Spleen (tissue), 11 donors: ENCODE measurements around the gene CNDP2. TPM values are rescaled to one million over a fixed set of nuclear protein-coding genes. Genes with fewer than 3 reads are reported as not detected.
A peak's percentile ranks its signal among the peaks of the same experiment; 100 is the strongest.
"Not testable (repeated sequence)": the region's sequence is repeated elsewhere in the genome, so short reads cannot be mapped to it uniquely, and the experiment has no call there.

Source experiments
- DNase-seq: peaks from one replicate; pipeline ENCODE4 v3.0.0-alpha.2; 2020
- H3K27ac ChIP-seq, 8 donors: fragments of 200-600 bp; sonication (generic) in 7 of 8; 1 replicate in 4 of 8; 2 replicates in 4 of 8; pipeline versions ENCODE4 v1.5.0 to v1.8.0; 2016 to 2021; ENCODE audit warnings: inconsistent platforms in 4 of 8, mild to moderate bottlenecking in 4 of 8, moderate library complexity in 1 of 8
- H3K27me3 ChIP-seq, 7 donors: fragments of 200-600 bp; sonication (generic) in 6 of 7; replicated peaks in 1 of 7; 1 replicate in 4 of 7; 2 replicates in 3 of 7; pipeline versions ENCODE4 v1.5.0 to v1.8.0; 2016 to 2021; ENCODE audit warnings: inconsistent platforms in 3 of 7, mild to moderate bottlenecking in 1 of 7
- H3K36me3 ChIP-seq, 6 donors: fragments of 200-600 bp; sonication (generic) in 5 of 6; 1 replicate in 4 of 6; 2 replicates in 2 of 6; pipeline versions ENCODE4 v1.5.0 to v1.8.0; 2016 to 2021; ENCODE audit warnings: inconsistent platforms in 2 of 6
- H3K4me1 ChIP-seq, 6 donors: fragments of 200-600 bp; sonication (generic) in 5 of 6; 1 replicate in 3 of 6; 2 replicates in 3 of 6; pipeline versions ENCODE4 v1.5.0 to v1.8.0; 2016 to 2021; ENCODE audit warnings: inconsistent platforms in 3 of 6
- H3K4me3 ChIP-seq, 8 donors: fragments of 200-600 bp; sonication (generic) in 7 of 8; 1 replicate in 4 of 8; 2 replicates in 4 of 8; pipeline versions ENCODE4 v1.5.0 to v1.8.0; 2016 to 2021; ENCODE audit warnings: inconsistent platforms in 4 of 8, mild to moderate bottlenecking in 4 of 8, moderate library complexity in 2 of 8
- H3K9me3 ChIP-seq, 8 donors: fragments of 200-600 bp; sonication (generic) in 7 of 8; 1 replicate in 4 of 8; 2 replicates in 4 of 8; pipeline versions ENCODE4 v1.5.0 to v1.8.0; 2016 to 2021; ENCODE audit warnings: inconsistent platforms in 4 of 8
- POLR2A ChIP-seq, 3 donors: fragments of 450-650 bp; IDR thresholded peaks; one replicate each; pipeline ENCODE4 v1.5.1; 2017; ENCODE audit warnings: antibody characterized with exemption in 3 of 3, mild to moderate bottlenecking in 1 of 3
- POLR2AphosphoS5 ChIP-seq, 3 donors: sonication (generic); formaldehyde crosslinking; IDR thresholded peaks; one replicate each; pipeline ENCODE4 v1.5.1; 2017; ENCODE audit warnings: antibody characterized with exemption in 3 of 3
- WGBS, 5 donors: extraction: QIAGEN DNeasy Blood & Tissue Kit in 3 of 5; methylation state at CpG; one replicate each; pipeline versions ENCODE4 v1.1.5 to v1.1.7; 2013 to 2018; 5-methylcytosine and 5-hydroxymethylcytosine counted together
- intact Hi-C: fragments of 100-400 bp; cut with DNase I; formaldehyde crosslinking; loops from one replicate; pipeline ENCODE4 v1.15.0; 2023; ENCODE audit warnings: low total_unique reads
- polyA plus RNA-seq, 3 donors: library from polyadenylated mRNA; stranded (reverse); fragments of 200-250 nt; gene quantifications; one replicate each; pipeline ENCODE4 v1.2.1, GENCODE V29; 2013
- total RNA-seq, 7 donors: library from RNA; depleted of rRNA in 3 of 7; stranded (reverse); fragments of >200 nt in 3 of 7; fragmentation: NEBNext Ultra II Directional in 4 of 7; extraction: Animal tissue kit (Norgen Biotek cat#: 25700) in 4 of 7; gene quantifications; one replicate each; pipeline versions ENCODE4 v1.1.0 to v1.2.1, GENCODE V29; 2016 to 2021
- TF ChIP-seq, protein P1 (sequence below), 11 experiments: fragments of 200-600 bp in 7 of 11; fragments of 450-650 bp in 4 of 11; sonication (generic) in 4 of 11; IDR thresholded peaks in 8 of 11; conservative IDR thresholded peaks in 3 of 11; 1 replicate in 7 of 11; 2 replicates in 4 of 11; pipeline versions ENCODE4 v1.4.0 to v1.8.0; 2016 to 2021; ENCODE audit warnings: antibody characterized with exemption in 11 of 11, inconsistent platforms in 4 of 11, mild to moderate bottlenecking in 1 of 11
- donor health status: healthy with polysubstance abuse.
- donor health status: DM: no; HTN: no; CAD: no; lungs with moderate emphysema.
- donor health status: DM: no; HTN: no; CAD: no.
- donor health status: Bipolar disorder and iron deficiency.
- donor health status: healthy.
- donor health status: DM: no; HTN: no; CAD: no.
- donor health status: DM: yes; HTN: yes; CAD: no.

The CNDP2 gene
- total and polyA plus RNA-seq, 10 donors, result 102 to 310 (median 271) TPM

DNA sequence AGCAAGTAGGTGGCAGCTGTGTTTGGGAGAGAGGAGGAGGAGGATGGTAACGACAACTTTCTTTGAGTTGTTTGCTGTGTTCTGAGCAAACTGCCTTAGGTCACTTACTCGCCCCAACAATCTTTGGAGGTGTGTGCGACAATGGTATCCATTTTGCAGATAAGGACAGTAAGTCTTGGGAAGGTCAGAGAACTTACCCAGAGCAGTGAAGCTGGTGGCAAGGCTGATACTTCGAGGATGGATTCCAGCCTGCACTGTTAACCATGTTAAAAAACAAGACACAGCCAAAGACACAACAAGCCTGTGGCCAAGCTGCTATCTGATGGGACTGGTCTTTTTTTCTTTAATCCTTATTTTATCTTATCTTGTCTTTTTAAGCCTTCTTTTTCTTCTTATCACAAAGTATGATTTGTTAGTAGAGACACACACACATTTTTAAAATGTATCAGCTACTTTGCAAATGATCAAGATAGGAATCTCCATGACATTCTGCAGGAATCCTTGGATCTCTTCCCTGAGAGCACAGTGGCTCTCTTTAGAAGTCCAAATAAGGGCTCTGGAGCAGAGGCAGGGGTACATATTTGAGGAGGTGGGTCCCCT, 66.1 kb downstream of the CNDP2 start:
- WGBS, 5 donors, result 84 to 94% (median 92%) methylated on average over 4 of the region's 4 CpGs
- no peak overlapping the region for H3K27ac ChIP-seq
- H3K27me3 ChIP-seq, result peaks cover 0 to 7% (median 0%) of the 10 kb centered on the region in 7 donors
- intact Hi-C loops, result no loop called here
- H3K9me3 ChIP-seq, result peaks cover 0 to 14% (median 9%) of the 10 kb centered on the region in 8 donors
- H3K4me1 ChIP-seq, result peaks cover 0 to 13% (median 6%) of the 10 kb centered on the region in 6 donors
- TF ChIP-seq POLR2A (IDR thresholded peaks at IDR 0.05) (no peak), POLR2AphosphoS5 (IDR thresholded peaks at IDR 0.05) (no peak)
- TF ChIP-seq, protein P1, sequence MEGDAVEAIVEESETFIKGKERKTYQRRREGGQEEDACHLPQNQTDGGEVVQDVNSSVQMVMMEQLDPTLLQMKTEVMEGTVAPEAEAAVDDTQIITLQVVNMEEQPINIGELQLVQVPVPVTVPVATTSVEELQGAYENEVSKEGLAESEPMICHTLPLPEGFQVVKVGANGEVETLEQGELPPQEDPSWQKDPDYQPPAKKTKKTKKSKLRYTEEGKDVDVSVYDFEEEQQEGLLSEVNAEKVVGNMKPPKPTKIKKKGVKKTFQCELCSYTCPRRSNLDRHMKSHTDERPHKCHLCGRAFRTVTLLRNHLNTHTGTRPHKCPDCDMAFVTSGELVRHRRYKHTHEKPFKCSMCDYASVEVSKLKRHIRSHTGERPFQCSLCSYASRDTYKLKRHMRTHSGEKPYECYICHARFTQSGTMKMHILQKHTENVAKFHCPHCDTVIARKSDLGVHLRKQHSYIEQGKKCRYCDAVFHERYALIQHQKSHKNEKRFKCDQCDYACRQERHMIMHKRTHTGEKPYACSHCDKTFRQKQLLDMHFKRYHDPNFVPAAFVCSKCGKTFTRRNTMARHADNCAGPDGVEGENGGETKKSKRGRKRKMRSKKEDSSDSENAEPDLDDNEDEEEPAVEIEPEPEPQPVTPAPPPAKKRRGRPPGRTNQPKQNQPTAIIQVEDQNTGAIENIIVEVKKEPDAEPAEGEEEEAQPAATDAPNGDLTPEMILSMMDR (IDR thresholded peaks at IDR 0.05 in 8 of 11, conservative IDR thresholded peaks at IDR 0.05 in 3 of 11), result no peak
- no peaks in the 10 kb centered on the region for H3K36me3 ChIP-seq
- DNase-seq, result no peak
- no peak overlapping the region for H3K4me3 ChIP-seq

DNA sequence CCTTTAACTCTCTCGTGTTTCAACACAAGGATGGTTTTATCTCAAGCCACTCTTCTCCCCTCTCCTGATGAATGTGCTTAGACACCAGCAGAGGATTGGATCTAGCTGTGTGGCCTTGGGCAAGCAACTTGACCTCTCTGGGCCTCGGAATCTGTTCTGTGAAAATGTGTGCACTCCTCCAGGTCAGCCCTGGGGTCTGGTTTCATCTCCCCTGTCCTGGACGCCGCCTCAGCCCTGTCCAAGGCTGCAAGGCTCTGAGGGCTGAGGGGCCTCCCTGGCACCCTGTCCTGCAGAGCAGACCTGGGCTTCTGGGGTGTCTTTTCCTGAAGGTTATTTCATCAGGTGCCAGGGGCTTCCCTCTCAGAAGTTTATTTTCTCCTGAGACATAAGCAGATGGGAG, 66.6 kb downstream of the CNDP2 start:
- Histone ChIP-seq H3K4me1 (peaks cover 0 to 13% (median 6%) of the 10 kb centered on the region in 6 donors), H3K9me3 (peaks cover 0 to 14% (median 9%) of the 10 kb centered on the region in 8 donors), H3K36me3 (no peaks in the 10 kb centered on the region), H3K4me3 (no peak overlapping the region), H3K27ac (no peak overlapping the region), H3K27me3 (peaks cover 0 to 3% (median 0%) of the 10 kb centered on the region in 7 donors)
- DNase-seq, result no peak
- intact Hi-C loops, result no loop called here
- TF ChIP-seq, protein P1 (IDR thresholded peaks at IDR 0.05 in 8 of 11, conservative IDR thresholded peaks at IDR 0.05 in 3 of 11), result no peak
- TF ChIP-seq POLR2AphosphoS5 (IDR thresholded peaks at IDR 0.05), result no peak
- TF ChIP-seq POLR2A (IDR thresholded peaks at IDR 0.05), result no peak
- 62 to 85% (median 82%) methylated on average over 4 of the region's 4 CpGs for WGBS, 5 donors

DNA sequence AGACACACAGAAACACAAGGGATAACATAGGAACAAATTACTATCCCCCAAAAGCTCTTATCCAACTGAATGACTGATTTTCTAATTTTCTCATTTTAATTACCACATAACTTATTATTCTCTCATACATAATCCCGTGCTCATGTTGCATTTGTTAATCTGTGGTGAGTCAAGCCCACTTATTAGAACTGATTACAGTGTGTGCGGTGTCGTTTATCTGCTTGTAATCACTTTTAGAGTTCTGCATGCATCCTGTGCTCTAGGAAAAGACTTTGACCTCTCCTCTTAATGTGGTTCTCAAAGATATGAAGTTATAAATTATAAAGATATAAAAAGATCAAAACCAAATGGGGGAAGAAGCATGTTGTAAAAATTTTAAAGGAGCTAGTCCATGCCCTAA, 67.8 kb downstream of the CNDP2 start:
- DNase-seq, result no peak
- Histone ChIP-seq H3K9me3 (peaks cover 0 to 14% (median 9%) of the 10 kb centered on the region in 8 donors), H3K27ac (no peak overlapping the region), H3K36me3 (no peaks in the 10 kb centered on the region), H3K4me3 (no peak overlapping the region), H3K27me3 (peaks cover 0 to 3% (median 0%) of the 10 kb centered on the region in 7 donors), H3K4me1 (peaks cover 0 to 13% (median 6%) of the 10 kb centered on the region in 6 donors)
- intact Hi-C loops, result no loop called here
- WGBS, 5 donors, result 36 to 56% (median 39%) methylated on average over 3 of the region's 3 CpGs
- peak in 1 of 3 donors; percentile 23 for TF ChIP-seq POLR2AphosphoS5 (IDR thresholded peaks at IDR 0.05)
- TF ChIP-seq, protein P1 (IDR thresholded peaks at IDR 0.05 in 8 of 11, conservative IDR thresholded peaks at IDR 0.05 in 3 of 11), result no peak

DNA sequence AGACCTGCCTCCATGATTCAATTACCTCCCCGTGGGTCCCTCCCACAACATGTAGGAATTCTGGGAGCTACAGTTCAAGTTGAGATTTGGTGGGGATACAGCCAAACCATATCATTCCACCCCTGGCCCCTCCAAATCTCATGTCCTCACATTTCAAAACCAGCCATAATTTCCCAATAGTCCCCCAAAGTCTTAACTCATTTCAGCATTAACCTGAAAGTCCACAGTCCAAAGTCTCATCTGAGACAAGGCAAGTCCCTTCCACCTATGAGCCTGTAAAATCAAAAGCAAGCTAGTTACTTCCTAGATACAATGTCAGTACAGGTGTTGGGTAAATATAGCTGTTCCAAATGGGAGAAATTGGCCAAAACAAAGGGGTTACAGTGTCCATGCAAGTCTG, 69.0 kb downstream of the CNDP2 start:
- H3K27me3 ChIP-seq, intact Hi-C loops, H3K4me3 ChIP-seq, H3K36me3 ChIP-seq, H3K27ac ChIP-seq, DNase-seq: not testable (repeated sequence)
- Histone ChIP-seq H3K4me1 (peaks cover 0 to 13% (median 6%) of the 10 kb centered on the region in 6 donors), H3K9me3 (peaks cover 0 to 14% (median 9%) of the 10 kb centered on the region in 8 donors)
- WGBS, 5 donors, result 75 to 96% (median 95%) methylated on average over 1 of the region's 1 CpG

DNA sequence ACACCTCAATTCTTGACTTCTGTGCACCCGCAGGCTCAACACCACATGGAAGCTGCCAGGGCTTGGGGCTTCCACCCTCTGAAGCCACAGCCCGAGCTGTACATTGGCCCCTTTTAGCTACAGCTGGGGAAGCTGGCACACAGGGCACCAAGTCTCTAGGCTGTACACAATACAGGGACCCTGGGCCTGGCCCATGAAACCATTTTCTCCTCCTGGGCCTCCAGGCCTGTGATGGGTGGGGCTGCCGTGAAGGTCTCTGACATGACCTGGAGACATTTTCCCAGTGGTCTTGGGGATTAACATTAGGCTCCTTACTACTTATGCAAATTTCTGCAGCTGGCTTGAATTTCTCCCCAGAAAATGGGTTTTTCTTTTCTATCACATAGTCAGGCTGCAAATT, 69.8 kb downstream of the CNDP2 start:
- H3K36me3 ChIP-seq, H3K4me3 ChIP-seq, H3K27ac ChIP-seq, intact Hi-C loops, H3K27me3 ChIP-seq, DNase-seq: not testable (repeated sequence)
- Histone ChIP-seq H3K4me1 (peaks cover 0 to 13% (median 6%) of the 10 kb centered on the region in 6 donors), H3K9me3 (peaks cover 0 to 14% (median 9%) of the 10 kb centered on the region in 8 donors)
- WGBS, 5 donors, result 65 to 95% (median 92%) methylated on average over 3 of the region's 3 CpGs
